ENCODE results near the gene NLK. TPM values are rescaled to one million over a fixed set of nuclear protein-coding genes. Genes with fewer than 3 reads are reported as not detected.
"Not testable (repeated sequence)": the region's sequence is repeated elsewhere in the genome, so short reads cannot be mapped to it uniquely, and the experiment has no call there.

Gene NLK
- 10 to 100 TPM; 51.5 to 53.8 (median 51.5) TPM for polyA plus RNA-seq (ENCODE audit: insufficient read length in 3 of 3)

- DNase-seq (ENCODE audit: low read depth in 3 of 3, low spot score in 2 of 3): no peak
Observed at GRCh38 chr17:28042657-28042720, at the start of gene NLK. NLK (plus strand) TSS chr17:28042677; CDS start chr17:28042874, 197 bp downstream.

DNA sequence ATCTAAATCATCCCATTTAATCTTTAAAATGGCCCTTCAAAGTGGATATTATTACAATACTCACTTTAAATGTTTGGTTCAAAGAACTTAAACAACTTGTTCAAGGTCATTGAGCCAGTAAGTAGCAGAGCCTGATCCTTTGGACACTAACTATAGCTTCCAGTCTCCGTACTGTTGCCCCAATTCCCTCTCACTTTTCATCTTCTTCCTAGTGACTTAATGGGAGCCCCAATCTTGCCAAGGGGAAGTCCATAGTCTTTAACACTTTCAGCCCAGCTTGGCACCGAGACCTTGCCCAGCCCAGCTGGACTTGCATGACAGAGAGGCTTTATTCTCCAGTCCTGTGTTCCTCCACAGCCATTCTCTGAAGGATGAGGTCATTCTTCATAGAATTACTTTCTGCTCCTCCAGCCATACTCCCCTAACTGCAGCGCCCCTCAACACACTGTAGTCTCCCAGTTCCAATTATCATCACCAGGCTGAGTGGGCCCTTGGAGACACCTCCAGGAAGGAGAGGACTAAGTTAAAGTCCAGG, 49.2 kb upstream of the NLK start:
- no peak for DNase-seq (ENCODE audit: low read depth in 3 of 3, low spot score in 2 of 3)

GRCh38 chr17:27993723-27994310, 48.7 kb upstream of the NLK start:
- DNase-seq (ENCODE audit: low read depth in 3 of 3, low spot score in 2 of 3): no peak

DNA sequence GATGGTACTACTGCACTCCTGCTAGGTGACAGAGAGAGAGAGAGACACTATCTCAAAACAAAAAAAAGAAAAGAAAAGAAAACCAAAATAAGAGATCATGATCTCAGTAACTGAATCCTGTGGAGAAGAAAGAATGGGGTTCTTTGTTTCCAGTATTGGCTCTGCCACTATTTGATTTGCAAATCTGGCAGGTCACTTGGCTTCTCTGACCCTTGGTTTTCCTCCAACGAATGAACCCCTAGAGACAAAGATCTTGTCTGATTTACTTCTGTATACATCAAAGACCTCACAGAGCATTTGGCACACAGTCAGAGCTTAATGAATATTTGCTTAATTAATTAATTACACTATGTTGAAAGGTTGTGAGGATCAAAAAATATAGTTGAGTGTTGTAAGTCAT, 47.9 kb upstream of the NLK start:
- no peak for DNase-seq (ENCODE audit: low read depth in 3 of 3, low spot score in 2 of 3)

DNA sequence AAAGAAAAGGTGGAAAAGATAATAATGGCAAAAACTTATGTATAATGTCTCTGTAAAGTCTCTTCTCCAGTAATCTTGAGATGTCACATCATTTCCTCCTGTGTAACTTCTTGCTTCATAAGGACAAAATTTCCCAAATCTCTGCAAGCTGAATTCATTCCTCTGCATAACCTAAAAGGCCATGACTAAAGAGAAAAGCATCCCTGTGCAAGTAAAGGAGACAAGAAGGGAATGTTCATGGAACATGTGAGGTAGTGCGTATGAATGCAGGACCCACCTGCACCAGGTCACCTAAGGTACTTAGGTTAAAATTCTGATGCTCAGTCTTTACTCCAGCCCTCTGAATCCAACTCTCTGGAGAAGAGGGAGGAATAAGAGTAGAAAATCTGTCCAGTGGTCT, 46.9 kb upstream of the NLK start:
- DNase-seq (ENCODE audit: low read depth in 3 of 3, low spot score in 2 of 3): no peak

- DNase-seq (ENCODE audit: low read depth in 3 of 3, low spot score in 2 of 3): no peak
Observed at GRCh38 chr17:27996202-27997043, 46.1 kb upstream of the NLK start.

DNA sequence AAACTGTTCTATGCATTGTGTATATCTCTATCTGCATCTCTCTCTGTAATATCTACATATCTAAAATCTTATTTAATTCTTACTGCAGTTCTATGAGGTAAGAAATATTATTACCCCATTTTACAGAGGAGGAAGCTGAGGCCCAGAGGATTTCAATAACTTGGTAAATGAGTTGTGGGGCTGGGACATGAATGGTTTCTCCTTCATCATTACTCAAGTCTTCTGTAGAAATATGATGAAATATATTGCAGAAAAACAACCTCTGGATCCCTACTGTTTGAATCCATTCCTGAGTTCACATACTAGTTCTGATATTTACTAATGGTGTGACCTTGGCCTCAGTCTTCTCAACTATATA, 45.5 kb upstream of the NLK start:
- no peak for DNase-seq (ENCODE audit: low read depth in 3 of 3, low spot score in 2 of 3)

DNA sequence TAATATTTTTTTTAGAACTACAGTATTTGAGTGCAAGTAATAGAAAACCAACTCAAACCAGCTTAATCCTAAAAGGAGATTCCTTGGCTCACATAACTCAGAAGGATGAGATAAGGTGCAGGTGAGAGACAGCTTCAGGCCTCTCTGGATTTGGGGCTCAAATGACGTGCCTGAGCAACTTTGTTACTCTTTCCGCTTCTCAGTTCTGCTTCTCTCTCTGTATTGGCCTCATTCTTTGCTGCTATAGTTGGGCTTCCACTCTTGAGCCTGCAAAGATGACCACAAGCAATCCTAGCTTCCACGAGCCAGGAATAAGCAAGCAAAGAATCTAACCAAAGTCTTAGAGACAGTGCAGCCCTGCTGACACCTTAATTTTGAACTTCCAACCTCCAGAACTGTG, 45.0 kb upstream of the NLK start:
- DNase-seq (ENCODE audit: low read depth in 3 of 3, low spot score in 2 of 3): no peak

DNA sequence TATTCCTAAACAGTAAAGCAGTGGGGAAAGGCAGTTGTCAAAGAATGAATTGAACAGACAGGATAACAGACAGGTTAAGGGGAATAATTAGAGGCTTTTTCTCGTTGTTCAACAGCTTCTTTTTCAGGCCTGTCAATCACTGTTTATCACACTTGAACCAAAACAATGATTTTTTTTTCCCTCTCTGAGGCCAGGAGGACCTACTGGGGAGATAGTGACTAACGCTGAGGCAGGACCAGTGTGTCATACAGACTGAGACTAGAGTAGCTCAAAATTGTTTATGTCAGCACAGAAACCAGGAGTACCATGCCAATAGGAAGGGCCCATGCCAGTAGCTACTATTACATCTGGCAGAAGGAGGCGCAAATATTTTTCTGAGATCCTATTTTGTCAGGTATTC, 41.3 kb upstream of the NLK start:
- DNase-seq (ENCODE audit: low read depth in 3 of 3, low spot score in 2 of 3): no peak

GRCh38 chr17:28004344-28004743, 38.1 kb upstream of the NLK start:
- no peak for DNase-seq (ENCODE audit: low read depth in 3 of 3, low spot score in 2 of 3)

DNA sequence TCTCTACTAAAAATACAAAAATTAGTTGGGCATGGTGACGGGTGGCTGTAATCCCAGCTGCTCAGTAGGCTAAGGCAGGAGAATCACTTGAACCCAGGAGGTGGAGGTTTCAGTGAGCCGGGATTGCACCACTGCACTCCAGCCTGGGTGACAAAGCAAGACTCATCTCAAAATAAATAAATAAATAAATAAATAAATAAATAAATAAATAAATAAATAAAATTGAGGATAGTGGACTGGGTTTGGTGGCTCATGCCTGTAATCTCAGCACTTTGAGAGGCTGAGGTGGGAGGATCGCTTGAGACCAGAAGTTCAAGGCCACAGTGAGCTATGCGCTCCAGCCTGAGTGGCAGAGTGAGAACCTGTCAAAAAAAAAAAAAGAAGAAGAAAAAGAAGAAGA, 34.6 kb upstream of the NLK start:
- DNase-seq (ENCODE audit: low read depth in 3 of 3, low spot score in 2 of 3): not testable (repeated sequence)

- DNase-seq (ENCODE audit: low read depth in 3 of 3, low spot score in 2 of 3): peak in 2 of 3 donors; percentile 53 to 71
Observed at GRCh38 chr17:28008513-28008912, 34.0 kb upstream of the NLK start.

GRCh38 chr17:28010406-28010805, 32.1 kb upstream of the NLK start:
- DNase-seq (ENCODE audit: low read depth in 3 of 3, low spot score in 2 of 3): no peak

DNA sequence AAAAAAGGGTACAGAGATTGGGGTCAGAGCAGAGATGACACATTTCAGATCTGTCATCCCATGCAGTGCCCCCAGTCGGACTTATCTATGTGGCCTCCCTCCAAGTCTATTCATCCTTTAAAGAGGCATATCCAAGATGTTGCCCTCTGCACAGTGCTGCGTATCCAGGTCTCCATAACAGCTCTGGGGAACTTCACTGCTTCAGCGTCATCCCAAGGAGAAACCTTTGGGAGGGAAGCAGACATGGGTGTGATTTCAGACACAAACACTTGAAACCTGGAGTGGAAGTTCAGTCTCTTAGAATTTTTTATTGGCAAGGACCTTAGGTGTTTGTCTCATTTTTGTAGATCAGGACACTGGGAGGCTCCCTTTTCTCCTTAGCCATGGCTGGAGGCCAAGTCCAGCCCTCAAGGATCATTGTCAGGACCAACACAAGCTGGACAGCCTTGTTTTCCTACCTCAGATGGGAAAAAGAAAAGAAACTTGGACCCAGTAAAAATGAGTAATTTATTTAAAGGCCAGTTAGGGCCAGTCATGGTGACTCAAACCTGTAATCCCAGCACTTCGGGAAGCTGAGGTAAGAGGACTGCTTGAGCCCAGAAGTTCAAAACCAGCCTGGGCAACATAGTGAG, 23.9 kb upstream of the NLK start:
- DNase-seq (ENCODE audit: low read depth in 3 of 3, low spot score in 2 of 3): no peak

DNA sequence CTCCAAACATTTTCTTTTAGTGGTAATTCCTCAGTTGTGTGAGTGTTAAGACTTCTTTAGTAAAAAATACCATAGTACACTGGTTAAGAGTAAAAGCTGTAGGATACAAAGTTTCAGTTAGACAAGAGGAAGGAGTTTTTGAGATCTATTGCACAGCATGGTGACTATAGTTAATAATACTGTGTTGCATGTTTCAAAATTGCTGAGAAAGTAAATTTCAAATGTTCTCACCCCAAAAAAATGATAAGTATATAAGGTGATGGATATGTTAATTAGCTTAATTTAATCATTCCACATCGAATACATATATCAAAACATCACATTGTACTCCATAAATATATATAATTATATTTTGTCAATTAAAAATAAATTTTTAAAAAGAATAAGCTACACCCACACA, 22.0 kb upstream of the NLK start:
- DNase-seq (ENCODE audit: low read depth in 3 of 3, low spot score in 2 of 3): no peak

GRCh38 chr17:28029044-28029443, 13.4 kb upstream of the NLK start:
- DNase-seq (ENCODE audit: low read depth in 3 of 3, low spot score in 2 of 3): no peak

DNA sequence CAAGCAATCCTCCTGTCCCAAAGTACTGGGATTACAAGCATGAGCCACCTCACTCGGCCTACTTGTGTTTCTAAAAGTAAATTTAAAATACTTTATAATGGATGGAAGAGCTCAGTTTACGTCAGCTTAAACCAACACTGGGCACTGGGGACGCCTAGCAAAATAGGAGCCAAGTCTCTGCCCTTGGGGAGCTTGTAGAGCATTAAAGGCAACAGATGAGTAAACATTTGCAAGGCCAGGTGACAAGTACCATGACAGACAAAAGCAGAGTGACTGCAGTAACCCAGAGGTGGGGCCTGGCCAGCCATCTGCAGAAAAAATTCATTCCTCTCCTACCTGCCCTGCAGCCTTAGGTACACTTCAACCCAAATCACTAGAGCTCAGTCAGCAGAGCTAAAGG, 12.1 kb upstream of the NLK start:
- no peak for DNase-seq (ENCODE audit: low read depth in 3 of 3, low spot score in 2 of 3)

DNA sequence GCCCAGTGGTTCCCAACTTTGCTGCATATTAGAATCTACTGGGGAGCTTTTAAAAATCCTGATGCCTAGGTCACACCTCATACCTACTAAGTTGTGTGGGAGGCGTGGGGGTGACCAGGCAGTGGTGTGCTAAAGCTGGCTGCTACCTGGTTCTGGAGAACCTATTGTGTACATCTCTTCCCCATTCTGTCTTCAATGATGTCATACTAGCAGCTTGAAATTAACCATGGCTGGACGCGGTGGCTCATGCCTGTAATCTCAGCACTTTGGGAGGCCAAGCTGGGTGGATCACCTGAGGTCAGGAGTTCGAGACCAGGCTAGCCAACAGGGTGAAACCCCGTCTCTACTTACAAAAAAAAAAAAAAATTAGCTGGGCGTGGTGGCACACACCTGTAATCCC, 11.3 kb upstream of the NLK start:
- DNase-seq (ENCODE audit: low read depth in 3 of 3, low spot score in 2 of 3): no peak

GRCh38 chr17:28033972-28034714, 8.3 kb upstream of the NLK start:
- DNase-seq (ENCODE audit: low read depth in 3 of 3, low spot score in 2 of 3): no peak

- DNase-seq (ENCODE audit: low read depth in 3 of 3, low spot score in 2 of 3): not testable (repeated sequence)
Observed at GRCh38 chr17:28035452-28035851, 7.0 kb upstream of the NLK start.

- DNase-seq (ENCODE audit: low read depth in 3 of 3, low spot score in 2 of 3): not testable (repeated sequence)
Observed at GRCh38 chr17:28035884-28036283, 6.6 kb upstream of the NLK start.

GRCh38 chr17:28038802-28039201, 3.7 kb upstream of the NLK start:
- no peak for DNase-seq (ENCODE audit: low read depth in 3 of 3, low spot score in 2 of 3)
